ENCODE data around the gene PSMD14. TPM values are rescaled to one million over a fixed set of nuclear protein-coding genes. Genes with fewer than 3 reads are reported as not detected.

PSMD14 gene
- total and polyA plus RNA-seq, 2 of the 8 experiments (the other 6 are each of a cell fraction or from before 2014, with no cell fraction given): 53.9 to 88.7 TPM

DNA sequence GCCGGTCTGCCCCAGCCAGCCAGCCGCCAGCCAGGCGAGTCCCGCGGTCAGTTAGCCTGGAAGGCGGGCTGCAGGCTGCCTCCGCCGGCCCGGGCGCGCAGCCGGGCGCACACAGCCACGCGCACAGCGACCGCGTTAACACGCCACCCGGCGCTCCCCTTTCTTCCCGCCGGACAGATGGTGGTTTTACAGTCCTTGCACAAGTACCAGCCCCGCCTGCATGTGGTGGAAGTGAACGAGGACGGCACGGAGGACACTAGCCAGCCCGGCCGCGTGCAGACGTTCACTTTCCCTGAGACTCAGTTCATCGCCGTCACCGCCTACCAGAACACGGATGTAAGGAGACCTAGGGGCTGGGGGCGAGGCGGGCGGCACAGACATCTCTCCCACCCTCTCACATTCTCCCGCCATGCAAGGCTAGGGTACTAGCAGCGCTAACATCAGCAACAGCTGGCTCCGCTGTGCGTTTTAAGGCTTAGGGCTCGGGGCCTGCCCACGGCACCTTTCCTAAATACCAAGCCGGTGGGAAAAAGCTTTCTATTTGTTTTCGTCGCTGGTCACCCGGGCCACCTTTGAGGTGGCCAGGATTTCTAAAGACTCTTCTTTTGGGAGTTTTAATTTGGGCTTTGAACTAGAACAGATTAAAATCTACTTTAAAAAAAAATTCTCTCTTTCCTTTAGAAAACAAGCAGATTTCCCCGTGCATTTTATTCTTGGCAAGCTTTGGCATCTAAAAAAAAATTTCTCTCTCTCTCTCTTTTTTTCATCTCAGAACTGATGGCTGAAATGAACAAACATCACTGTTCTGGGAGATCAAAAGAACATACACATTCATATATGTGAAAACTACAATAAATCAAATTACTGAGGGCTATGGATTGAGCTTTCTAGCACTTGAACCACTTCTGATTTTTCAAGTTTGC, 110.8 kb downstream of the PSMD14 start (continued):
- TF ChIP-seq POLR2AphosphoS5 (IDR thresholded peaks at IDR 0.05; ENCODE audit: low read depth, low read length) (no peak), SIX5 (IDR thresholded peaks at IDR 0.05; ENCODE audit: low read depth, low read length) (no peak), FOSL1 (IDR thresholded peaks at IDR 0.05; ENCODE audit: insufficient read depth, low read depth, low read length) (no peak), TCF12 (IDR thresholded peaks at IDR 0.05; ENCODE audit: low read depth, low read length) (0 out of 2 replicates have a peak, but pooled peaks have one; percentile 12), BACH1 (IDR thresholded peaks at IDR 0.05; ENCODE audit: low read length) (no peak), JUN (IDR thresholded peaks at IDR 0.05; ENCODE audit: low read depth, low read length) (no peak), EGR1 (IDR thresholded peaks at IDR 0.05; ENCODE audit: borderline replicate concordance, low read depth, low read length) (no peak), SUZ12 (IDR thresholded peaks at IDR 0.05; ENCODE audit: low read length) (peak; percentile 99), YY1 (IDR thresholded peaks at IDR 0.05; ENCODE audit: low read depth, low read length) (no peak), EP300 (IDR thresholded peaks at IDR 0.05; ENCODE audit: borderline replicate concordance in 1 of 2, low read depth in 2 of 2, low read length in 2 of 2) (no peak), SAP30 (IDR thresholded peaks at IDR 0.05; ENCODE audit: insufficient read depth, insufficient replicate concordance, low read length) (no peak), RXRA (IDR thresholded peaks at IDR 0.05; ENCODE audit: insufficient read depth, low read depth, low read length) (no peak), JUND (IDR thresholded peaks at IDR 0.05; ENCODE audit: low read length) (no peak), RNF2 (IDR thresholded peaks at IDR 0.05; ENCODE audit: borderline replicate concordance, low read depth, low read length, missing control alignments, poor library complexity, severe bottlenecking) (peak; percentile 97), SIRT6 (IDR thresholded peaks at IDR 0.05; ENCODE audit: low read length) (no peak), SIN3A (conservative IDR thresholded peaks at IDR 0.05 in 1 of 2, IDR thresholded peaks at IDR 0.05 in 1 of 2; ENCODE audit: low read depth in 1 of 2, low read length in 2 of 2) (0 out of 4 replicates have a peak, but pooled peaks of 1 of the 2 experiments have one; percentile 21), SP4 (IDR thresholded peaks at IDR 0.05; ENCODE audit: low read length) (no peak), SRF (IDR thresholded peaks at IDR 0.05; ENCODE audit: low read depth, low read length) (no peak), NRF1 (IDR thresholded peaks at IDR 0.05; ENCODE audit: low read depth, low read length) (no peak), CHD2 (IDR thresholded peaks at IDR 0.05; ENCODE audit: low read length) (no peak), SP2 (IDR thresholded peaks at IDR 0.05; ENCODE audit: low read length) (no peak), RFX5 (IDR thresholded peaks at IDR 0.05; ENCODE audit: borderline replicate concordance, low read depth, low read length) (no peak)
- TF ChIP-seq, protein P1, sequence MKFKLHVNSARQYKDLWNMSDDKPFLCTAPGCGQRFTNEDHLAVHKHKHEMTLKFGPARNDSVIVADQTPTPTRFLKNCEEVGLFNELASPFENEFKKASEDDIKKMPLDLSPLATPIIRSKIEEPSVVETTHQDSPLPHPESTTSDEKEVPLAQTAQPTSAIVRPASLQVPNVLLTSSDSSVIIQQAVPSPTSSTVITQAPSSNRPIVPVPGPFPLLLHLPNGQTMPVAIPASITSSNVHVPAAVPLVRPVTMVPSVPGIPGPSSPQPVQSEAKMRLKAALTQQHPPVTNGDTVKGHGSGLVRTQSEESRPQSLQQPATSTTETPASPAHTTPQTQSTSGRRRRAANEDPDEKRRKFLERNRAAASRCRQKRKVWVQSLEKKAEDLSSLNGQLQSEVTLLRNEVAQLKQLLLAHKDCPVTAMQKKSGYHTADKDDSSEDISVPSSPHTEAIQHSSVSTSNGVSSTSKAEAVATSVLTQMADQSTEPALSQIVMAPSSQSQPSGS (IDR thresholded peaks at IDR 0.05; ENCODE audit: low read length): no peak

All from H1 (cell line).